Lower lobe of right lung (tissue), 2 donors: ENCODE results near the gene PPID. TPM values are rescaled to one million over a fixed set of nuclear protein-coding genes. Genes with fewer than 3 reads are reported as not detected.
A peak's percentile ranks its signal among the peaks of the same experiment; 100 is the strongest.

Experiments used
- ATAC-seq, 2 donors: fragments of 200-7000 bp; cut with Tn5 transposase; one replicate each; pipeline ENCODE4 v1.9.1; 2020 to 2022; ENCODE audit warnings: mild to moderate bottlenecking in 2 of 2, moderate library complexity in 2 of 2
- DNase-seq: peaks from one replicate; pipeline ENCODE4 v3.0.0-alpha.2; 2020
- H3K27ac ChIP-seq: fragments of 200-600 bp; one replicate; pipeline ENCODE4 v1.8.0; 2022
- H3K27me3 ChIP-seq: fragments of 200-600 bp; one replicate; pipeline ENCODE4 v1.8.0; 2022; ENCODE audit warnings: low read depth
- H3K36me3 ChIP-seq: fragments of 200-600 bp; one replicate; pipeline ENCODE4 v1.8.0; 2022; ENCODE audit warnings: mild to moderate bottlenecking
- H3K4me1 ChIP-seq: fragments of 200-600 bp; one replicate; pipeline ENCODE4 v1.8.0; 2022
- H3K4me3 ChIP-seq: fragments of 200-600 bp; one replicate; pipeline ENCODE4 v1.8.0; 2022; ENCODE audit warnings: mild to moderate bottlenecking
- H3K9me3 ChIP-seq: fragments of 200-600 bp; one replicate; pipeline ENCODE4 v1.8.0; 2022
- CTCF ChIP-seq: fragments of 200-600 bp; IDR thresholded peaks from one replicate; pipeline ENCODE4 v1.8.0; 2022; ENCODE audit warnings: antibody characterized with exemption, mild to moderate bottlenecking
- intact Hi-C: fragments of 100-400 bp; cut with DNase I; formaldehyde crosslinking; loops from one replicate; pipeline ENCODE4 v1.11.0; 2022
- long read RNA-seq: library from polyadenylated mRNA; unstranded; transcript quantifications from one replicate; pipeline ENCODE4 v2.0.0, GENCODE V29; 2021
- total RNA-seq: library from RNA; stranded (reverse); fragmentation: NEBNext Ultra II Directional; extraction: Animal tissue kit (Norgen Biotek cat#: 25700); gene quantifications from one replicate; pipeline ENCODE4 v1.2.1, GENCODE V29; 2021
- donor health status: DM: no; HTN: yes; CAD: no; lungs with severe emphysema.

PPID gene
- total RNA-seq = 23.2 TPM
- long read RNA-seq, transcript PPID-201 (10 exons, 1,823 nt) = major isoform, 63 of 69 reads
- long read RNA-seq, partial matches to known transcripts = 3 of 69 reads
- long read RNA-seq, other reads (novel, unspliced or antisense) = 3 of 69 reads

GRCh38 chr4:158722917-158723793 lies at the start of gene PPID:
PPID (minus strand) TSS chr4:158723396; CDS start chr4:158723288, 108 bp downstream.
- H3K4me1 ChIP-seq = peaks cover 13% of the 10 kb centered on the region
- TF ChIP-seq CTCF = no peak
- peak; percentile 97 to 99 for ATAC-seq
- no peaks in the 10 kb centered on the region for H3K27me3 ChIP-seq
- intact Hi-C loops = no loop called here
- H3K36me3 ChIP-seq = peaks cover 30% of the 10 kb centered on the region
- H3K9me3 ChIP-seq = no peaks in the 10 kb centered on the region
- peak within 1 kb of the TSS; percentile 91 for H3K27ac ChIP-seq
- DNase-seq = peak; percentile 89
- peak within 1 kb of the TSS; percentile 82 for H3K4me3 ChIP-seq

- DNase-seq (no peak), ATAC-seq (no peak)
- peaks cover 63% of the 10 kb centered on the region for H3K4me1 ChIP-seq
- no peaks in the 10 kb centered on the region for H3K36me3 ChIP-seq
- intact Hi-C loops = loop anchor here (10.0 kb wide), 1 partner anchor 53 kb away; no protein-coding TSS in a partner anchor
- H3K27me3 ChIP-seq = no peaks in the 10 kb centered on the region
- H3K9me3 ChIP-seq = no peaks in the 10 kb centered on the region
- H3K4me3 ChIP-seq = peak overlapping the region; percentile 85
- peak overlapping the region; percentile 34 for H3K27ac ChIP-seq
- no peak for TF ChIP-seq CTCF
Measured at GRCh38 chr4:158771776-158772175, 48.6 kb upstream of the PPID start.

GRCh38 chr4:158770671-158771070 lies 47.5 kb upstream of the PPID start:
- Histone ChIP-seq H3K4me1 (peaks cover 54% of the 10 kb centered on the region), H3K27ac (no peak overlapping the region)
- intact Hi-C loops = loop anchor here (10.0 kb wide), 1 partner anchor 54 kb away; no protein-coding TSS in a partner anchor

GRCh38 chr4:158769175-158769921 lies 46.2 kb upstream of the PPID start:
- peak overlapping the region; percentile 85 for H3K4me3 ChIP-seq
- no peak for TF ChIP-seq CTCF
- DNase-seq = peak; percentile 64
- H3K27ac ChIP-seq = peak overlapping the region; percentile 86
- ATAC-seq = peak; percentile 45 to 59
- peaks cover 41% of the 10 kb centered on the region for H3K4me1 ChIP-seq
- no peaks in the 10 kb centered on the region for H3K9me3 ChIP-seq
- intact Hi-C loops = no loop called here
- no peaks in the 10 kb centered on the region for H3K27me3 ChIP-seq
- no peaks in the 10 kb centered on the region for H3K36me3 ChIP-seq

More at GRCh38 chr4:158770671-158771070, 47.5 kb upstream of the PPID start:
- Histone ChIP-seq H3K27me3 (no peaks in the 10 kb centered on the region), H3K9me3 (no peaks in the 10 kb centered on the region), H3K36me3 (no peaks in the 10 kb centered on the region), H3K4me3 (peak overlapping the region; percentile 85)
- DNase-seq (no peak), ATAC-seq (no peak)
- TF ChIP-seq CTCF = no peak

- peaks cover 41% of the 10 kb centered on the region for H3K4me1 ChIP-seq
- H3K36me3 ChIP-seq = no peaks in the 10 kb centered on the region
- no peaks in the 10 kb centered on the region for H3K9me3 ChIP-seq
- intact Hi-C loops = no loop called here
- TF ChIP-seq CTCF = no peak
- no peaks in the 10 kb centered on the region for H3K27me3 ChIP-seq
- ATAC-seq (peak; percentile 95 to 96), DNase-seq (peak; percentile 88)
- peak within 1 kb of the TSS; percentile 85 for H3K4me3 ChIP-seq
- peak within 1 kb of the TSS; percentile 86 for H3K27ac ChIP-seq
Measured at GRCh38 chr4:158768555-158769174, 45.5 kb upstream of the PPID start, which contains the start of gene FNIP2. FNIP2 (plus strand) TSS chr4:158769026; CDS start chr4:158769213, 187 bp downstream.
